HepG2 (cell line): ENCODE measurements around the gene PTK7. TPM values are rescaled to one million over a fixed set of nuclear protein-coding genes. Genes with fewer than 3 reads are reported as not detected.

Experiments used
- FOXP1 ChIP-seq, 2 experiments: fragments of 450-650 bp in 1 of 2; IDR thresholded peaks; 2 replicates each; pipeline ENCODE4 v1.6.1; 2017 to 2018; ENCODE audit warnings: antibody characterized with exemption in 1 of 2
- ISL2 ChIP-seq: sonication (generic); formaldehyde crosslinking; IDR thresholded peaks from 2 replicates; pipeline ENCODE4 v1.5.0; 2020; ENCODE audit warnings: missing genetic modification reagents
- KAT8 ChIP-seq: IDR thresholded peaks from 2 replicates; pipeline ENCODE4 v1.6.1; 2016; ENCODE audit warnings: missing genetic modification reagents, missing compliant biosample characterization
- MAFG ChIP-seq: sonication (generic); formaldehyde crosslinking; IDR thresholded peaks from 2 replicates; pipeline ENCODE4 v1.5.1; 2020; ENCODE audit warnings: mild to moderate bottlenecking, missing genetic modification reagents
- MED1 ChIP-seq: sonication (generic); formaldehyde crosslinking; IDR thresholded peaks from 2 replicates; pipeline ENCODE4 v1.4.0; 2020; ENCODE audit warnings: missing genetic modification reagents
- SALL1 ChIP-seq: sonication (generic); formaldehyde crosslinking; IDR thresholded peaks from 2 replicates; pipeline ENCODE4 v1.8.0; 2022; ENCODE audit warnings: mild to moderate bottlenecking, missing genetic modification reagents
- SOX13 ChIP-seq, 3 experiments: fragments of 450-650 bp in 1 of 3; sonication (generic) in 1 of 3; formaldehyde crosslinking in 1 of 3; IDR thresholded peaks in 2 of 3; conservative IDR thresholded peaks in 1 of 3; 2 replicates each; pipeline versions ENCODE4 v1.5.0 to v1.6.1; 2016 to 2020; ENCODE audit warnings: antibody characterized with exemption in 1 of 3, mild to moderate bottlenecking in 1 of 3, missing compliant biosample characterization in 1 of 3, missing genetic modification reagents in 1 of 3, moderate library complexity in 1 of 3
- SRF ChIP-seq: IDR thresholded peaks from 2 replicates; pipeline ENCODE4 v1.6.1; 2011; ENCODE audit warnings: mild to moderate bottlenecking, low read depth, low read length, moderate library complexity
- ZC3H4 ChIP-seq: sonication (generic); formaldehyde crosslinking; IDR thresholded peaks from 2 replicates; pipeline ENCODE4 v1.4.0; 2020; ENCODE audit warnings: missing genetic modification reagents, borderline replicate concordance
- ZFP62 ChIP-seq: sonication (generic); formaldehyde crosslinking; IDR thresholded peaks from 2 replicates; pipeline ENCODE4 v1.4.0; 2020; ENCODE audit warnings: missing genetic modification reagents
- ZFY ChIP-seq: sonication (generic); formaldehyde crosslinking; IDR thresholded peaks from 2 replicates; pipeline ENCODE4 v1.4.0; 2020; ENCODE audit warnings: missing genetic modification reagents
- ZMYM4 ChIP-seq: sonication (generic); formaldehyde crosslinking; IDR thresholded peaks from 2 replicates; pipeline ENCODE4 v1.8.1; 2023; ENCODE audit warnings: mild to moderate bottlenecking, missing genetic modification reagents
- ZNF207 ChIP-seq: fragments of 450-650 bp; IDR thresholded peaks from 2 replicates; pipeline ENCODE4 v1.6.1; 2016; ENCODE audit warnings: antibody characterized with exemption, borderline replicate concordance
- ZNF678 ChIP-seq: sonication (generic); formaldehyde crosslinking; IDR thresholded peaks from 2 replicates; pipeline ENCODE4 v1.4.0; 2020; ENCODE audit warnings: mild to moderate bottlenecking, missing genetic modification reagents
- ZNF703 ChIP-seq: sonication (generic); formaldehyde crosslinking; IDR thresholded peaks from 2 replicates; pipeline ENCODE4 v1.5.1; 2020; ENCODE audit warnings: missing genetic modification reagents, mild to moderate bottlenecking, moderate library complexity, borderline replicate concordance
- ZNF713 ChIP-seq: sonication (generic); formaldehyde crosslinking; IDR thresholded peaks from 2 replicates; pipeline ENCODE4 v1.4.0; 2020; ENCODE audit warnings: mild to moderate bottlenecking, missing genetic modification reagents
- ZNF792 ChIP-seq: IDR thresholded peaks from 2 replicates; pipeline ENCODE4 v1.6.1; 2016
- polyA plus RNA-seq, 8 experiments: library from polyadenylated mRNA; depleted of rRNA in 3 of 8; stranded (reverse) in 7 of 8; unstranded in 1 of 8; fragments of >200 nt; fragmentation: Illumina TruSeq in 4 of 8; extraction: Trizol in 4 of 8; gene quantifications; 2 replicates each; pipeline versions ENCODE4 v1.2.1 to v1.2.3, GENCODE V29; 2011 to 2016; ENCODE audit warnings: low read depth in 4 of 8, missing spikeins in 1 of 8, mixed read lengths in 1 of 8; ENCODE audit not compliant: insufficient read depth in 1 of 8
- total RNA-seq, 5 experiments: library from RNA; depleted of rRNA; stranded (reverse); fragments of >200 nt; fragmentation: Illumina TruSeq; extraction: Trizol; gene quantifications; 2 replicates each; pipeline ENCODE4 v1.2.3, GENCODE V29; 2016; ENCODE audit warnings: low read depth in 1 of 5
- TF ChIP-seq, protein P1 (sequence below): sonication (generic); formaldehyde crosslinking; conservative IDR thresholded peaks from 2 replicates; pipeline ENCODE4 v1.4.0; 2020; ENCODE audit warnings: missing genetic modification reagents
- TF ChIP-seq, protein P2 (sequence below): IDR thresholded peaks from 2 replicates; pipeline ENCODE4 v1.6.1; 2012; ENCODE audit warnings: low read depth, low read length, improper control_type of control experiment
- TF ChIP-seq, protein P3 (sequence below): sonication (generic); formaldehyde crosslinking; IDR thresholded peaks from 2 replicates; pipeline ENCODE4 v1.5.1; 2020; ENCODE audit warnings: missing genetic modification reagents, mild to moderate bottlenecking, borderline replicate concordance
- TF ChIP-seq, protein P4 (sequence below): IDR thresholded peaks from 2 replicates; pipeline ENCODE4 v1.6.1; 2016; ENCODE audit warnings: low read depth
- TF ChIP-seq, protein P5 (sequence below): sonication (generic); formaldehyde crosslinking; IDR thresholded peaks from 2 replicates; pipeline ENCODE4 v1.5.0; 2020; ENCODE audit warnings: mild to moderate bottlenecking, low read depth, missing genetic modification reagents, borderline replicate concordance

PTK7 gene
- total and polyA plus RNA-seq, 2 of the 13 experiments (the other 11 are each of a cell fraction or from before 2014, with no cell fraction given) = 98.5 to 99.8 TPM

DNA sequence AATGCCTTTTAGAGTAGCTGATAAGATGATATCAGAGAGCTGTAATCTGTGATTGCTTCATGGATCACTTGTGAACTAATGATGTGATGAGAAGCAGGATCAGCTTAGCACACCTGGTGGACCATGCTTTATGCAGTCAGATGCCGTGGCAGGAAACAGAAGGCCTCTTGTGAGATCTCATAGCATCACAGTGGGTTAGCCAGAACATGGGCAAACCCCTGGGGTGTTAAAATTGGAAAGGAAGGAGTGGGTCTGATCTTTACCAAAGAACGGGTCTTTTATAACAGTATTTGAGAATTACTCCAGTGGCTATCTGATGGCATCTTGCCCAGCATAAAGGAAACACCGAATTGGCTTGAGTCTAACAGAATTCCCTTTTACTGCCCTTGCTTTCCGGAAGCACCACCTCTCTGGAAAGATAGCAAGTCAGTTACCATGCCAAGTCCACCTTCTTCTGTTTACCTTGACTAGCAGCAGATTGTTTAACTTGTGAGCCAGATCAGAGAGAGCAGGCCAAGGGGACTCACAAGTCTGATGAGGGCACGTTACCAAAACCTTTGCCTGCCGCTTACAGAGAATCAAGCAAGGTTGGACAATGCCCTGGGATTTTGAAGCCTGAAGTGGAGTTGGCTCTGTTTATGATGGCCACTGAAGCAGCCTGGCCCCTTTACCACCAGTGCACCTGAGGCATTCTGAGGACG is 74.1 kb downstream of the PTK7 start (continued):
- TF ChIP-seq, protein P1, sequence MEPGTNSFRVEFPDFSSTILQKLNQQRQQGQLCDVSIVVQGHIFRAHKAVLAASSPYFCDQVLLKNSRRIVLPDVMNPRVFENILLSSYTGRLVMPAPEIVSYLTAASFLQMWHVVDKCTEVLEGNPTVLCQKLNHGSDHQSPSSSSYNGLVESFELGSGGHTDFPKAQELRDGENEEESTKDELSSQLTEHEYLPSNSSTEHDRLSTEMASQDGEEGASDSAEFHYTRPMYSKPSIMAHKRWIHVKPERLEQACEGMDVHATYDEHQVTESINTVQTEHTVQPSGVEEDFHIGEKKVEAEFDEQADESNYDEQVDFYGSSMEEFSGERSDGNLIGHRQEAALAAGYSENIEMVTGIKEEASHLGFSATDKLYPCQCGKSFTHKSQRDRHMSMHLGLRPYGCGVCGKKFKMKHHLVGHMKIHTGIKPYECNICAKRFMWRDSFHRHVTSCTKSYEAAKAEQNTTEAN (CRISPR knock-in tag) = 0 out of 2 replicates have a peak, but pooled peaks have one; percentile 46
- TF ChIP-seq ZNF703 (no peak), SRF (no peak), ZNF678 (CRISPR knock-in tag) (no peak), SOX13 (IDR thresholded peaks at IDR 0.05) (no peak), SOX13 (CRISPR knock-in tag; conservative IDR thresholded peaks at IDR 0.05 in 1 of 2, IDR thresholded peaks at IDR 0.05 in 1 of 2) (peak in 1 of 2 experiments; percentile 74; a peak in 2 of 4 replicates), MED1 (peak; percentile 55; the same call in 1 of the 2 replicates), SALL1 (CRISPR knock-in tag) (peak; percentile 67), MAFG (CRISPR knock-in tag) (no peak), ZNF713 (CRISPR knock-in tag) (no peak), ZNF207 (no peak), ZC3H4 (no peak), ZFP62 (CRISPR knock-in tag) (no peak), ZMYM4 (CRISPR knock-in tag) (peak; percentile 34; the same call in 1 of the 2 replicates), ZFY (CRISPR knock-in tag) (peak; percentile 55; the same call in 1 of the 2 replicates), ISL2 (CRISPR knock-in tag) (peak; percentile 67; the same call in 1 of the 2 replicates), ZNF792 (CRISPR knock-in tag) (0 out of 2 replicates have a peak, but pooled peaks have one; percentile 18), FOXP1 (IDR thresholded peaks at IDR 0.05) (no peak), FOXP1 (CRISPR knock-in tag; IDR thresholded peaks at IDR 0.05) (peak; percentile 64), KAT8 (CRISPR knock-in tag) (peak; percentile 61; the same call in 1 of the 2 replicates)
- TF ChIP-seq, protein P2, sequence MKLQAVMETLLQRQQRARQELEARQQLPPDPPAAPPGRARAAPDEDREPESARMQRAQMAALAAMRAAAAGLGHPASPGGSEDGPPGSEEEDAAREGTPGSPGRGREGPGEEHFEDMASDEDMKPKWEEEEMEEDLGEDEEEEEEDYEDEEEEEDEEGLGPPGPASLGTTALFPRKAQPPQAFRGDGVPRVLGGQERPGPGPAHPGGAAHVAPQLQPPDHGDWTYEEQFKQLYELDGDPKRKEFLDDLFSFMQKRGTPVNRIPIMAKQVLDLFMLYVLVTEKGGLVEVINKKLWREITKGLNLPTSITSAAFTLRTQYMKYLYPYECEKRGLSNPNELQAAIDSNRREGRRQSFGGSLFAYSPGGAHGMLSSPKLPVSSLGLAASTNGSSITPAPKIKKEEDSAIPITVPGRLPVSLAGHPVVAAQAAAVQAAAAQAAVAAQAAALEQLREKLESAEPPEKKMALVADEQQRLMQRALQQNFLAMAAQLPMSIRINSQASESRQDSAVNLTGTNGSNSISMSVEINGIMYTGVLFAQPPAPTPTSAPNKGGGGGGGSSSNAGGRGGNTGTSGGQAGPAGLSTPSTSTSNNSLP = no peak
- TF ChIP-seq, protein P3, sequence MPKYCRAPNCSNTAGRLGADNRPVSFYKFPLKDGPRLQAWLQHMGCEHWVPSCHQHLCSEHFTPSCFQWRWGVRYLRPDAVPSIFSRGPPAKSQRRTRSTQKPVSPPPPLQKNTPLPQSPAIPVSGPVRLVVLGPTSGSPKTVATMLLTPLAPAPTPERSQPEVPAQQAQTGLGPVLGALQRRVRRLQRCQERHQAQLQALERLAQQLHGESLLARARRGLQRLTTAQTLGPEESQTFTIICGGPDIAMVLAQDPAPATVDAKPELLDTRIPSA (CRISPR knock-in tag) = no peak
- TF ChIP-seq, protein P4, sequence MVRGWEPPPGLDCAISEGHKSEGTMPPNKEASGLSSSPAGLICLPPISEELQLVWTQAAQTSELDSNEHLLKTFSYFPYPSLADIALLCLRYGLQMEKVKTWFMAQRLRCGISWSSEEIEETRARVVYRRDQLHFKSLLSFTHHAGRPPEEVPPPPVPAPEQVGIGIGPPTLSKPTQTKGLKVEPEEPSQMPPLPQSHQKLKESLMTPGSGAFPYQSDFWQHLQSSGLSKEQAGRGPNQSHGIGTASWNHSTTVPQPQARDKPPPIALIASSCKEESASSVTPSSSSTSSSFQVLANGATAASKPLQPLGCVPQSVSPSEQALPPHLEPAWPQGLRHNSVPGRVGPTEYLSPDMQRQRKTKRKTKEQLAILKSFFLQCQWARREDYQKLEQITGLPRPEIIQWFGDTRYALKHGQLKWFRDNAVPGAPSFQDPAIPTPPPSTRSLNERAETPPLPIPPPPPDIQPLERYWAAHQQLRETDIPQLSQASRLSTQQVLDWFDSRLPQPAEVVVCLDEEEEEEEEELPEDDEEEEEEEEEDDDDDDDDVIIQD = no peak
- TF ChIP-seq, protein P5, sequence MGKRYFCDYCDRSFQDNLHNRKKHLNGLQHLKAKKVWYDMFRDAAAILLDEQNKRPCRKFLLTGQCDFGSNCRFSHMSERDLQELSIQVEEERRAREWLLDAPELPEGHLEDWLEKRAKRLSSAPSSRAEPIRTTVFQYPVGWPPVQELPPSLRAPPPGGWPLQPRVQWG (CRISPR knock-in tag) = no peak
